Upper lobe of right lung (tissue), 1 donor: ENCODE results near the gene HIP1. TPM values are rescaled to one million over a fixed set of nuclear protein-coding genes. Genes with fewer than 3 reads are reported as not detected.
"Not testable (repeated sequence)": the region's sequence is repeated elsewhere in the genome, so short reads cannot be mapped to it uniquely, and the experiment has no call there.

ENCODE experiments used
- ATAC-seq: fragments of 200-7000 bp; cut with Tn5 transposase; one replicate; pipeline ENCODE4 v1.9.1; 2020; ENCODE audit warnings: mild to moderate bottlenecking, moderate library complexity
- DNase-seq: peaks from one replicate; pipeline ENCODE4 v3.0.0-alpha.2; 2020
- H3K27ac ChIP-seq: fragments of 200-600 bp; one replicate; pipeline ENCODE4 v1.8.0; 2022
- H3K27me3 ChIP-seq: fragments of 200-600 bp; one replicate; pipeline ENCODE4 v1.8.0; 2022; ENCODE audit warnings: mild to moderate bottlenecking
- H3K36me3 ChIP-seq: fragments of 200-600 bp; one replicate; pipeline ENCODE4 v1.8.0; 2022
- H3K4me1 ChIP-seq: fragments of 200-600 bp; one replicate; pipeline ENCODE4 v1.8.0; 2022
- H3K4me3 ChIP-seq: fragments of 200-600 bp; one replicate; pipeline ENCODE4 v1.8.0; 2022; ENCODE audit warnings: mild to moderate bottlenecking
- H3K9me3 ChIP-seq: fragments of 200-600 bp; one replicate; pipeline ENCODE4 v1.8.0; 2022
- intact Hi-C: fragments of 100-400 bp; cut with DNase I; formaldehyde crosslinking; loops from one replicate; pipeline ENCODE4 v1.11.0; 2022
- total RNA-seq: library from RNA; stranded (reverse); fragmentation: NEBNext Ultra II Directional; extraction: Animal tissue kit (Norgen Biotek cat#: 25700); gene quantifications from one replicate; pipeline ENCODE4 v1.2.1, GENCODE V29; 2021
- TF ChIP-seq, protein P1 (sequence below): fragments of 200-600 bp; IDR thresholded peaks from one replicate; pipeline ENCODE4 v1.8.0; 2022; ENCODE audit warnings: antibody characterized with exemption
- donor health status: DM: no; HTN: yes; CAD: no; lungs with severe emphysema.

The HIP1 gene
- total RNA-seq, 1 donor from 2014 or later = 86.2 TPM

DNA sequence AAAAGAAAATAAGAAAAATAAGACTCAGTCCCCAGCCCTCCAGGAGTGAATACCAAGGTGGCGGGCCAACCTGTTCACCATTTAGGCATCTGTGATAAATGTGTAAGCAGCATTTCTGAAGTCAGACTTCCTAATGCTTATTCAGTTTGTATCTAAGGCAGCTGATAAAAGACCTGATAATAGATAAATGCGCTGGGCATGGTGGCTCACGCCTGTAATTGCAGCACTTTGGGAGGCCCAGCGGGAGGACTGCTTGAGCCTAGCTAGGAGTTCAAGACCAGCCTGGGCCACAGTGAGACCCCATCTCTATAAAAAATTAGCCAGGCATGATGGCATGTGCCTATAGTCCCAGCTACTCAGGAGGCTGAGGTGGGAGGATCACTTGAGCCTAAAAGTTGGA, 143.0 kb downstream of the HIP1 start:
- no peaks in the 10 kb centered on the region for H3K27me3 ChIP-seq
- no peak for ATAC-seq
- no peak for DNase-seq
- peaks cover 48% of the 10 kb centered on the region for H3K36me3 ChIP-seq
- peaks cover 7% of the 10 kb centered on the region for H3K4me1 ChIP-seq
- no peak overlapping the region for H3K27ac ChIP-seq
- intact Hi-C loops = no loop called here
- no peaks in the 10 kb centered on the region for H3K9me3 ChIP-seq
- no peak overlapping the region for H3K4me3 ChIP-seq
- TF ChIP-seq, protein P1, sequence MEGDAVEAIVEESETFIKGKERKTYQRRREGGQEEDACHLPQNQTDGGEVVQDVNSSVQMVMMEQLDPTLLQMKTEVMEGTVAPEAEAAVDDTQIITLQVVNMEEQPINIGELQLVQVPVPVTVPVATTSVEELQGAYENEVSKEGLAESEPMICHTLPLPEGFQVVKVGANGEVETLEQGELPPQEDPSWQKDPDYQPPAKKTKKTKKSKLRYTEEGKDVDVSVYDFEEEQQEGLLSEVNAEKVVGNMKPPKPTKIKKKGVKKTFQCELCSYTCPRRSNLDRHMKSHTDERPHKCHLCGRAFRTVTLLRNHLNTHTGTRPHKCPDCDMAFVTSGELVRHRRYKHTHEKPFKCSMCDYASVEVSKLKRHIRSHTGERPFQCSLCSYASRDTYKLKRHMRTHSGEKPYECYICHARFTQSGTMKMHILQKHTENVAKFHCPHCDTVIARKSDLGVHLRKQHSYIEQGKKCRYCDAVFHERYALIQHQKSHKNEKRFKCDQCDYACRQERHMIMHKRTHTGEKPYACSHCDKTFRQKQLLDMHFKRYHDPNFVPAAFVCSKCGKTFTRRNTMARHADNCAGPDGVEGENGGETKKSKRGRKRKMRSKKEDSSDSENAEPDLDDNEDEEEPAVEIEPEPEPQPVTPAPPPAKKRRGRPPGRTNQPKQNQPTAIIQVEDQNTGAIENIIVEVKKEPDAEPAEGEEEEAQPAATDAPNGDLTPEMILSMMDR = no peak

DNA sequence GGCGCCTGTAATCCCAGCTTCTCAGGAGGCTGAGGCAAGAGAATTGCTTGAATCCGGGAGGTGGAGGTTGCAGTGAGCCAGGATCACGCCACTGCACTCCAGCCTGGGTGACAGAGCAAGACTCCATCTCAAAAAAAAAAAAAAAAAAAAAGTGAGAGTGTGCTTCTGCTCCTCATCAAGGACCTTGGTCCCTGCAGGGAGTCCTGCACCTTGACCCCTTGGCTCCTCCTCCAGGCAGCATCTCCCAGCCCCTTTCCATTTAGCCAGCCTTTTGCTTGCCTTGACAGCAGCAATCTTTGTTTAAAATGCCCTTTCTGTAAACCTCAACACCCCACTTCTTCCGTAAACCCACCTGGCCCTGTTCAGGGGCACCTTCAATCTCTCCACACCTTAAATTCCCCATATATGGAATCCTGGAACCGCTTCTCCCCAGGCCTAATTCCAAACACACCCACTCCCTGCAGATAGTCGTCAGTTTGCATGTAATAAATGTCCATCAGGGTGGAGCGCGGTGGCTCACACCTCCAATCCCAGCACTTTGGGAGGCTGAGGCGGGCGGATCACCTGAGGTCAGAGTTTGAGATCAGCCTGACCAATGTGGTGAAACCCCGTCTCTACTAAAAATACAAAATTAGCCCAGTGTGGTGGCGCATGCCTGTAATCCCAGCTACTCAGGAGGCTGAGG, 145.1 kb downstream of the HIP1 start:
- intact Hi-C loops = not testable (repeated sequence)

DNA sequence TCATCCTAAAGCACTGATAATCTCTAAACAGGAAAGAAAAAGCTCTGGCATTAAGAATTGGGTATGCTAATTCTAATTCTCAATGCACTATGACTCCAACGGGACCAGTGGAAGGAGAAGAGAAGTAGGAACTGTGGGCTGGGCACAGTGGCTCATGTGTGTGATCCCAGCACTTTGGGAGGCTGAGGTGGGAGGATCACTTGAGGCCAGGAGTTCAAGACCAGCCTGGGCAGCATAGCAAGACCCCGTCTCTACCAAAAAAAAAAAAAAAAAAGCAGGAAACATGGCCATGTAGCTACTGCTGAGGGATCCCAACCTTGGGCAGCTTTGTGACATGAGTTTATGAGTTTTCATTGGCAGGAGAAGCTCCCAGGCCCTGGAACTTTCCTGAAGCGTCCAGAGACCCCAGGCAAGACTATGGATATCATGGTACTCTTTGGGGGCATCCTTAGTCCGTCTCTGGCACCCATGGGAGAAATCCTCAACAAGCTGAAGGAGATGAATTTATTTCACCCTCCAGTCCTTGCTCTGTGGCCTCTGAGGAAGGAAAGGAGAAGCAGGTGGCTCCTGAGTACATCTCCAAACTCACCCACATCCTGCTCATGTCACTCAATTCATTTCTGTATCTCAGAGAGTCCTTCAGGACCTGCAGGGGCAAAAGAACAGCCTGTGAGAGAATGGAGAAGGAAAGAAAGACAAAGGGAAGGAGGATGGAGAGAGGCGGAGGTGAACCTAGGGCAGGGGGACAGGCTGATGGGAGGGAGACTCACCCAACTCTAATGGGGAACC, 147.1 kb downstream of the HIP1 start:
- H3K36me3 ChIP-seq = peaks cover 41% of the 10 kb centered on the region

More for the DNA sequence above, 145.1 kb downstream of the HIP1 start:
- H3K4me3 ChIP-seq, H3K9me3 ChIP-seq, ATAC-seq, DNase-seq, H3K27me3 ChIP-seq, H3K4me1 ChIP-seq, H3K27ac ChIP-seq: not testable (repeated sequence)
- H3K36me3 ChIP-seq = peaks cover 50% of the 10 kb centered on the region

DNA sequence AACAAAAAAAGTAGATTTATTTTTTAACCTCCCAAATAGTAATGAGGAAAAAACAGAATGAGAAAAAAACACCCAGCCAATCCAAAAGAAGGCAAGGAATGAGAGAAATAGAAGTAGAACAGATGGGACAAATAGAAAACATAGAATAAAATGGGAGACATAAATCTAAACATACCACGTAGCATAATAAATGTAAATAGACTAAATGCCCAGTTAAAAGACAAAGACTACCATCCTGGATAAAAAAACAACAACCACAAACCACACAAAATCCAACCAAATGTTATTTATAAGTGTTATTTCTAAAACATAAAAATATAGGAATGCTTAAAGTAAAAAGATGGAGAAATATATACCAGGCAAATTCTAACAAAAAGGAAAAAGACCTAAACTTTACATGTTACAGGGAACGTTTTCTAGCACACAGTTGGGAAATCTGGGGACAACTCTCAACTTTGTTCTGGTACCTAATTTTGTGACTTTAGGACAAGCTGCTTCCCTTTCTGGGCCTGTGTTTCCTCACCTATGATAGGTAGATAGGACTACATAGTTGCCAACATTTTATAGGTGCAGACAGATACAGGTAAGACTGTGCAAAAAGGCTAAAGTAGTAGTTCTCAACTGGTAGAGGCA, 148.3 kb downstream of the HIP1 start:
- TF ChIP-seq, protein P1 = no peak
- H3K4me3 ChIP-seq = no peak overlapping the region
- H3K27ac ChIP-seq = no peak overlapping the region
- DNase-seq (no peak), ATAC-seq (no peak)
- intact Hi-C loops = no loop called here
- no peaks in the 10 kb centered on the region for H3K9me3 ChIP-seq
- H3K36me3 ChIP-seq = peaks cover 50% of the 10 kb centered on the region
- no peaks in the 10 kb centered on the region for H3K27me3 ChIP-seq
- H3K4me1 ChIP-seq = no peaks in the 10 kb centered on the region

More for the DNA sequence above, 147.1 kb downstream of the HIP1 start:
- intact Hi-C loops = no loop called here
- Histone ChIP-seq H3K27me3 (no peaks in the 10 kb centered on the region), H3K27ac (no peak overlapping the region), H3K4me1 (no peaks in the 10 kb centered on the region), H3K4me3 (no peak overlapping the region), H3K9me3 (no peaks in the 10 kb centered on the region)
- DNase-seq (no peak), ATAC-seq (no peak)
- TF ChIP-seq, protein P1 = no peak

DNA sequence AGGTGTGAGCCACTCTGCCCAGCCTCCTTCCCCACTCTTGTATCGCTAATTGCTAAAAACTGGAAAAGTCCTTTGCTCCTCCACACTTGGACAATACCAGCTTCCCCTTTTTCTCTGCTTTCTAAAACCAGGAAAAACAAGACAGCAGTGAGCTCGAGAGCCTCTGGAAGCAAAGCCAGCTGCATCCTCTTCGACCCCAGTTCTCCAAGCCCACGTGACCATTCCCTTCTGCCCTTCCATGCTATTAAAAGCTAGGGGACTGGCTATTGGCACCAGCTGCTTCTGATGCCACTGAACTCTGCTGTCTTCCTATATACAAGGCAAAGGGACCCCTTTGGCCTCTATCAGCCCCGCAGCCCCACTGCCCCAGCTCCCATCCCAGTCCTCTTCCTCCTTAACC, 154.4 kb downstream of the HIP1 start:
- intact Hi-C loops = no loop called here
- TF ChIP-seq, protein P1 = no peak
- ATAC-seq (no peak), DNase-seq (no peak)
- no peak overlapping the region for H3K27ac ChIP-seq
- no peaks in the 10 kb centered on the region for H3K9me3 ChIP-seq
- no peaks in the 10 kb centered on the region for H3K4me1 ChIP-seq
- H3K4me3 ChIP-seq = no peak overlapping the region
- peaks cover 66% of the 10 kb centered on the region for H3K36me3 ChIP-seq
- H3K27me3 ChIP-seq = no peaks in the 10 kb centered on the region

DNA sequence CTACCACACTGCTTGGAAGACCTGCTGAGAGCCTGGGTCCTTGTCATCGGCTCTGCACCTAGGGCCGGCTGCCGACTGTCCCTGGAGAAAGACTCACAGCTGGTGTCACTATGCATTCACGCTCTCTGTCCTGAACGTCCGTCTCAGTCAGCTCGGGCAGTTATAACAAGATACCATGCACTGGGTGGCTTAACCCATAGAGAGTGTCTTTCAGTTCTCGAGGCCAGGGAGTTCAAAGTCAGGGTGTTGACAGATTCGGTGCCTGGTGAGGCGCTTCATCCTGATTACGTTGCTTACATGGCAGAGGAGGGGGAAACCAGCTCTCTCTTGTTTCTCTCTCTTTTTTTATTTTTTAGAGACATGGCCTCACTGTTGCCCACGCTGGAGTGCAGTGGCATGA, 155.5 kb downstream of the HIP1 start:
- TF ChIP-seq, protein P1 = no peak
- H3K4me3 ChIP-seq = no peak overlapping the region
- peaks cover 77% of the 10 kb centered on the region for H3K36me3 ChIP-seq
- no peak overlapping the region for H3K27ac ChIP-seq
- intact Hi-C loops = no loop called here
- H3K27me3 ChIP-seq = no peaks in the 10 kb centered on the region
- ATAC-seq (no peak), DNase-seq (no peak)
- H3K4me1 ChIP-seq = no peaks in the 10 kb centered on the region
- no peaks in the 10 kb centered on the region for H3K9me3 ChIP-seq
